Nephron (organoid): ENCODE measurements around the gene DDX25.

Experiments
- H3K27ac Mint-ChIP-seq, 3 experiments: 2 replicates each; pipeline ENCODE4 v1.8.0; 2020; ENCODE audit warnings: mixed read lengths in 3 of 3, mild to moderate bottlenecking in 2 of 3, moderate library complexity in 1 of 3
- H3K27me3 Mint-ChIP-seq: 2 replicates; pipeline ENCODE4 v1.8.0; 2021; ENCODE audit warnings: low read depth, mild to moderate bottlenecking, moderate library complexity, mixed read lengths
- H3K36me3 Mint-ChIP-seq: 2 replicates; pipeline ENCODE4 v1.8.0; 2020; ENCODE audit warnings: low read depth, mixed read lengths
- H3K4me1 Mint-ChIP-seq: 2 replicates; pipeline ENCODE4 v1.8.0; 2020; ENCODE audit warnings: mixed read lengths
- H3K4me3 Mint-ChIP-seq, 3 experiments: 2 replicates each; pipeline ENCODE4 v1.8.0; 2020; ENCODE audit warnings: mild to moderate bottlenecking in 3 of 3, mixed read lengths in 3 of 3, moderate library complexity in 2 of 3
- H3K9me3 Mint-ChIP-seq: 2 replicates; pipeline ENCODE4 v1.8.0; 2020; ENCODE audit warnings: mixed read lengths
- TF ChIP-seq, protein P1 (sequence below), 3 experiments: fragments of 200-600 bp; sonication (generic); IDR thresholded peaks; one replicate each; pipeline ENCODE4 v1.5.0; 2021; ENCODE audit warnings: antibody characterized with exemption in 3 of 3; ENCODE audit not compliant: unreplicated experiment in 3 of 3

The DDX25 gene

DNA sequence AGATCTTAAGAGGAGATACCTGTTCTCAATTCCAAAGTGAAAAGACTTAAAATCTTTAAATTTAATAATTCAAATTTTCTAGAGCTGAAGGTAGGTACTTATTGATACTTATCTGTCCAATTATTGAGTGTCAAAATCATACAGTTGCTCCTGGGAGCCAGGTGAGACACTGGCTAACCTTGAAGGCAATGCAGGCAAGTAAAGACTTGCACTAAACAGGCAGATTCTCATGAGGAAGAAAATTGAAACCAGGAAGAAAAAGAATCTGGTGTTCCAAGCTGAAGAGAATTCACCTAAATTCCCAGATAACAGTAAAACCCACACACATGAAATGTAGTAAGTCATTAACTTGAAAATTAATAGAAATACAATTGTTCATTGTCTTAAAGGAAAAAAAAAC, 71.8 kb downstream of the DDX25 start:
- H3K27ac Mint-ChIP-seq, result no peak overlapping the region
- no peaks in the 10 kb centered on the region for H3K9me3 Mint-ChIP-seq
- peaks cover 21% of the 10 kb centered on the region for H3K4me1 Mint-ChIP-seq
- peaks cover 62% of the 10 kb centered on the region for H3K36me3 Mint-ChIP-seq
- no peaks in the 10 kb centered on the region for H3K27me3 Mint-ChIP-seq
- no peak overlapping the region for H3K4me3 Mint-ChIP-seq
- TF ChIP-seq, protein P1, sequence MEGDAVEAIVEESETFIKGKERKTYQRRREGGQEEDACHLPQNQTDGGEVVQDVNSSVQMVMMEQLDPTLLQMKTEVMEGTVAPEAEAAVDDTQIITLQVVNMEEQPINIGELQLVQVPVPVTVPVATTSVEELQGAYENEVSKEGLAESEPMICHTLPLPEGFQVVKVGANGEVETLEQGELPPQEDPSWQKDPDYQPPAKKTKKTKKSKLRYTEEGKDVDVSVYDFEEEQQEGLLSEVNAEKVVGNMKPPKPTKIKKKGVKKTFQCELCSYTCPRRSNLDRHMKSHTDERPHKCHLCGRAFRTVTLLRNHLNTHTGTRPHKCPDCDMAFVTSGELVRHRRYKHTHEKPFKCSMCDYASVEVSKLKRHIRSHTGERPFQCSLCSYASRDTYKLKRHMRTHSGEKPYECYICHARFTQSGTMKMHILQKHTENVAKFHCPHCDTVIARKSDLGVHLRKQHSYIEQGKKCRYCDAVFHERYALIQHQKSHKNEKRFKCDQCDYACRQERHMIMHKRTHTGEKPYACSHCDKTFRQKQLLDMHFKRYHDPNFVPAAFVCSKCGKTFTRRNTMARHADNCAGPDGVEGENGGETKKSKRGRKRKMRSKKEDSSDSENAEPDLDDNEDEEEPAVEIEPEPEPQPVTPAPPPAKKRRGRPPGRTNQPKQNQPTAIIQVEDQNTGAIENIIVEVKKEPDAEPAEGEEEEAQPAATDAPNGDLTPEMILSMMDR (IDR thresholded peaks at IDR 0.05; ENCODE audit: unreplicated experiment in 3 of 3), result no peak

DNA sequence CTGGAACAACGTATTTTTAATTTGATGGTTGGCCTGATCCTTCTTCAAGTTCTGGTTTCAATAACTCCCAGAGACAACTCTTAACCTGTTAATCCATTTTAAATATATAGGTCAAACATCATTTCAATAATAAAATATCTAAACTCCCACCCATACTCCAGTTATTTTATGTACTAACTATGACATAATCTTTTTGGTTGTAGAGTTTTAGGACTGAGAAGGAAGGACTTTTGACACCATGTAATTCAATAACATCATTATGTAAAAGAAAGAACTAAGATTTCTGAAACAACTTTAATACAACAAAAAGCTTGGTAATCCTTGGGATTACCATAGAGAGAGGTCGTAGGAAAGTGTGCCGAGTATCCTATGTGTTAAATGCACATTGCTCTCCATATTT, 73.0 kb downstream of the DDX25 start:
- Mint-ChIP-seq H3K27ac (peak overlapping the region in 1 of 3 experiments; percentile 17), H3K36me3 (peaks cover 60% of the 10 kb centered on the region), H3K27me3 (no peaks in the 10 kb centered on the region), H3K4me1 (peaks cover 15% of the 10 kb centered on the region), H3K9me3 (no peaks in the 10 kb centered on the region), H3K4me3 (no peak overlapping the region)
- TF ChIP-seq, protein P1 (IDR thresholded peaks at IDR 0.05; ENCODE audit: unreplicated experiment in 3 of 3), result no peak

- Mint-ChIP-seq H3K27me3 (no peaks in the 10 kb centered on the region), H3K4me1 (peaks cover 15% of the 10 kb centered on the region), H3K9me3 (no peaks in the 10 kb centered on the region), H3K27ac (peak overlapping the region in 2 of 3 experiments; percentile 41 to 62), H3K4me3 (no peak overlapping the region), H3K36me3 (peaks cover 61% of the 10 kb centered on the region)
- TF ChIP-seq, protein P1 (IDR thresholded peaks at IDR 0.05; ENCODE audit: unreplicated experiment in 3 of 3), result no peak
Measured at GRCh38 chr11:125978181-125978716, 73.9 kb downstream of the DDX25 start.
